HG03025 (cell line): ENCODE results near the gene ACSF3.
"Not testable (repeated sequence)": the region's sequence is repeated elsewhere in the genome, so short reads cannot be mapped to it uniquely, and the experiment has no call there.

Experiments used
- ATAC-seq: cut with Tn5 transposase; IDR thresholded peaks from one replicate; pipeline ENCODE4 v1.9.1; 2021; ENCODE audit warnings: mild to moderate bottlenecking, moderate library complexity; ENCODE audit not compliant: unreplicated experiment, low FRiP score

Gene ACSF3

DNA sequence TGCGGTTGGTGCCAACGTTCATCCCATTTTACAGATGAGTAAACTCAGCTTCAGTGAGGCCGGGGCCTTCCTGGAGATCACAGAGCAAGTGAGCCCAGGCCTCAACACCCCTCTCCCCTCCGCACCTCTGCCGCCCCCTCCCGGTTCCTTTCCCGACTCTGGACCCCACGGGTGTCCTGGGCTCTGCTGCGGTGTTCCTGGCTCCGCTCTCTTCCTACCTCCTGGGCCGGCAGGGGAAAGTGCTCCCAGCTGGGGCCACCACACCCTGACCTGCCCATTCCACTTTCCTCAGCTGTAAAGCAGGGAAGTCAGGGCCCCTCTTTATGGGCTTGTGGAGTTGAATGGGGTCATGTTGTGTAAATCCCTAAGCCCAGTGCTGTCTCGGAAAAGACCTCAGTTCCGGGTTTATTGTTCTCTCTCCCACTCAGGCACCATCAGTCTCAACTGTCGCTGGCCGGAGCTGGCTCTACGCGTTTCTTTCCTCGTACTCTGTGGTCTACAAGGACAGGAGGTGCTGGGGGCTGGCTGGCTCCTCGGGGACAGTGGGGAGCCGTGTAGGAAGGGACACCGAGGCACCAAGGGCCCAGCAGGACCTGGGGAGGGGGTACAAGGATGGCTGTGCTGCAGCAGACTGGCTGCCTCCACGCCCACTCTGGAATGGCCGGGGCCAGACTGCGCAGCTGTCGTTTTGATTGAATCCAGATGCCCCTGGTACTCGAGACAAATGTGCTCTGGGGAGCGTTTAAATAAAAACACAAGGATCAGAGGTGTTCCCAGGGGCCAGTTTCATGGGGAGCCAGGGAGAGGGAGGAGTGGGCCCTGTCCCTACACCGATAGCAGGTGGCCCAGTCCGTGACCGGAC is 21.7 kb upstream of the ACSF3 start:
- ATAC-seq, result no peak

DNA sequence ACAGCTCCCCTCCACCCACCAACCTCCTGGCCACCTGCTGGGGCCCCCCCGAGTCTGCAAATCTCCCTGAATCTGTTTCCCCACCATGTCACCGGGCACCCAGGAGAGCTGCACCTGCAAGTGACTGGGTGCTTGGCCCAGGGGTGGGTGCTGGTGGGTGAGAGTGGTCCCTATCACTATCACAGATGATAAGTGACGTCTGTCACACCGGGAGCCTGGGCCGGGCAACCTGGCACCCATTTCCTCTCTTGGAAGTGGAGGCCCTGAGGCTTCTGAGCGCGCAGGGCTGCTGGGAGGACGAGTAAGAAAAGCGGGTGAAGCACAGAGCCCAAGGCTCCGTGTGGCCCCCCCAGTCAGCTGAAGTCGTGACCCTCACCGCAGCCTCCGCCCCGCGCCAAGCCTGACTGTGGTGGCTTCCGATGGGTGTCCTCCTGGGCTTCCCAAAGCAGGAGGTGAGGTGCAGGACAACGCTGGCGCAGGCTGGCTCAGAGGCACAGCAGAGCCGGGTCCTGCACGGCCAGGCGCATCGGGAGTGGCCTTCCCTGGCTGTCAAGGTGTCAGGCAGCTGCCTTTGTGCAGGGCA is 21.0 kb upstream of the ACSF3 start:
- ATAC-seq, result no peak

DNA sequence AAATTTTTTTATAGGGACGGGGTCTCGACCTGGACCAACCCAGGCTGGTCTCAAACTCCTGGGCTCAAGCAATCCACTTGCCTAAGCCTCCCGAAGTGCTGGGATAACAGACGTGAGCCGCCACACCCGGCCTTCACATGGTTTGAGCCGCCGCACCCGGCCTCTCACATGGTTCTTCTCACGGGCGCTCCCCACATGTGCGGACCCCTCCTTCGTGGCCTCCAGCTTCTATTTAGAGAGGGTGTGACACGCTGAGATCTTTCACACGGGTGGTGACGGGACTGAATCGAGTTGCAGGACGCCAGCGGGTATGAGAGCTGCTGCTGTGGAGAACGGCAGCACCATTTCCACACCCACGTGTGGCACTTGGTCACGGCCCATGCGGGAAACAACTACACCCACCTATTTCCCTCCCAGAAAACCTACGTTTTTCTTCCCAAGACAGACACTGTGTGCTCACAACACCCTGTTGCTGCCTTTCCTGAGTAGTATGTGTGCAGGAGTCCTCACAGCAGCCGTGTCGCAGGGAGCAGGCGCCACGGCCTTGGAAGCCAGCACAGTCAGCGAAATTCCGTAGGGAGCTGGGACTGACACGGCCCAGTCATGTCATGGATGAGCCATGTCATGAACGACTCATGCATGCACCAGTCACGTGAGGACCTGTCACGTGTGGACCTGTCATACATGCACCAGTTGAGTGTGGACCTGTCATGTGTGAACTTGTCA is 20.1 kb upstream of the ACSF3 start:
- ATAC-seq, result no peak

DNA sequence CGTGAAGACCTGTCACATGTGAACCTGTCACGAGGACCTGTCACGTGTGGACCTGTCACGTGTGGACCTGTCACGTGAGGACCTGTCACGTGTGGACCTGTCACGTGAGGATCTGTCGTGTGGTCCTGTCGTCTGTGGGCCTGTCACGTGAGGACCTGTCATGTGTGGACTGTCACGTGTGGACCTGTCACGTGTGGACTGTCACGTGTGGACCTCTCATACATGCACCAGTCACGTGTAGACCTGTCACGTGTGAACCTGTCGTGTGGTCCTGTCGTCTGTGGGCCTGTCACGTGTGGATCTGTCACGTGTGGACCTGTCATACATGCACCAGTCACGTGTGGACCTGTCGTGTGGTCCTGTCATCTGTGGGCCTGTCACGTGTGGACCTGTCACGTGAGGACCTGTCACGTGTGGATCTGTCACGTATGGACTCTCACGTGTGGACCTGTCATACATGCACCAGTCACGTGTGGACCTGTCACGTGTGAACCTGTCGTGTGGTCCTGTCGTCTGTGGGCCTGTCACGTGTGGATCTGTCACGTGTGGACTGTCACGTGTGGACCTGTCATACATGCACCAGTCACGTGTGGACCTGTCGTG is 19.5 kb upstream of the ACSF3 start:
- not testable (repeated sequence) for ATAC-seq

DNA sequence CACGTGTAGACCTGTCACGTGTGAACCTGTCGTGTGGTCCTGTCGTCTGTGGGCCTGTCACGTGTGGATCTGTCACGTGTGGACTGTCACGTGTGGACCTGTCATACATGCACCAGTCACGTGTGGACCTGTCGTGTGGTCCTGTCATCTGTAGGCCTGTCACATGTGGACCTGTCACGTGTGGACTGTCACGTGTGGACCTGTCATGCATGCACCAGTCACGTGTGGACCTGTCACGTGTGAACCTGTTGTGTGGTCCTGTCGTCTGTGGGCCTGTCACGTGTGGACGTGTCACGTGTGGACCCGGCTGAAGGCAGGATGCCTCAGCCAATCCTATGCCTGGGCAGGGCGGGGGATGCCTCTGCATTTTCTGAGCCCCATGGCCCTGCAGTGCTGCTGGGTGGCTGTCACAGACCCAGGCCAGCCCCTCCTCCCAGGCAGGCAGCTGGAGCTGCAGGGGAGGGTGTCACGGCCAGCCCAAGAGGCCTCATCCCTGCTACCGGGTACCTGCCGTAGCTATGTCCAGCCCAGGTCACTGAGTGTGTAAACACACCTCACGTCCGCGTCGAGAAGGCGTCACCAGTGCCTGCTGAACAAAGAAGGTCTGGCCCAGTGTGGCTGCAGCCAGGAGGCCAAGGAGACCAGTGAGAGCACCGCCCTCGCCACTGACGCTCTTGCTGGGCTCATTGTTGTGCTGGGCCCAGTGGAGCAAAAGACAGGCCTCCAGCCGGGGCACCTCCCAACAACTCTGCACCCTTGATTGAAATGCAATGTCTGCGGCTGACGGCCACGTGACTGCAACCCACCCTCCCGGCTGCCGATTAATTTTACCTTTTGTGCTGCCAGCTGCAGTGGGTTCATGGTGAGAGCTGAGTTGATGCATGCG is 18.6 kb upstream of the ACSF3 start:
- ATAC-seq, result no peak

DNA sequence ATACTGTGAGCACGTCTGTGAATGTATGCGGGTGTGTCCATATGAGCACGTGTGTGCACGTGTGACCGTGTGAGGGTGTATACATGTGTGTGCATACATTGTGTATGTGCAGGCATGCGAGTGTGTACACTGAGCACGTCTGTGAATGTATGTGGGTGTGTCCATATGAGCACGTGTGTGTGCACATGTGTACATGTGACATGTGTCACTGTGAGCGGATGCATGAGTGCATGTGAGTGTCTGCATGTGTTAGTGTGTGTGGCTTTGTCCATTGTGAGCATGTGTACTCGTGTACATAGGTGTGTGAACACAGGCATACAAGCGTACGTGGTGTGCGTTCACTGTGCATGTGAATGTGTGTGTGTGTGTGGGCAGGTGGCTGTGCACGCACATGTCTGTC is 17.5 kb upstream of the ACSF3 start:
- no peak for ATAC-seq

DNA sequence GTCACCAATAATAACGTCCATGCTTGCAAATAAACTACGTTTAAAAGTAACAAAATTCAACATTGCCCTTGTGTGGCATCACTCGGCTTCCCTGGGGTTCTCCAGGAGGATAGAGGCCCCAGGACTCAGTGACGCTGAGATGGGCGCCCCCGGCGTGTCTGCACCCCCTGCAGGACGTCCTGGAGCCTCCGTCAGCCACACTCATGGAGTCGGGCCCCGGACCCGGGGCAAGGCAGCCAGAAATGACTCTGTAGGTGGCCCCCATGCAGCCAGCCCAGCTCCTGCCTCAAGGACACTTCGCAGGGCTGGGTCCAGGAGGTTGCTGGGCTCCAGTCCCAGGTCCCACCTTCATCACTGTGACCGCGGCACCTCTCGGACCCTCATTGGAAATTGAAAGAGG is 16.6 kb upstream of the ACSF3 start:
- no peak for ATAC-seq

DNA sequence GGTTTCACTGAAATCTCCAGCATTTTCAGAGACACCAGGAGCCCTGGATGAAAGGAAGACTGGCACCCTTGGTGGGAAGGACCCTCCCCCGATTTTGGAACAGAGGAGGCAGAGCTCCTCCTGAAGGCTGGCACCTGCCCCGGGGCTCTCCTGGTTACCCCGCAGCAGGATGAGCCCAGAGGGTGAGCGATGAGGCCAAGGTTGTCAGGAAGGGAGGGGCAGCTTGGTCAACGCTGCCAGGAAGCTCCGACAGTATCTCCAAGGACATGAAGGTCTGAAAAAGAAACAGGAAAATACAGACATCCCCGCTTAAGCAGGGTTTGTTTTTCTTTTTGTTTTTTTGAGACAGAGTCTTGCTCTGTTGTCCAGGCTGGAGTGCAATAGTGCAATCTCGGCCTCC is 15.5 kb upstream of the ACSF3 start:
- no peak for ATAC-seq

DNA sequence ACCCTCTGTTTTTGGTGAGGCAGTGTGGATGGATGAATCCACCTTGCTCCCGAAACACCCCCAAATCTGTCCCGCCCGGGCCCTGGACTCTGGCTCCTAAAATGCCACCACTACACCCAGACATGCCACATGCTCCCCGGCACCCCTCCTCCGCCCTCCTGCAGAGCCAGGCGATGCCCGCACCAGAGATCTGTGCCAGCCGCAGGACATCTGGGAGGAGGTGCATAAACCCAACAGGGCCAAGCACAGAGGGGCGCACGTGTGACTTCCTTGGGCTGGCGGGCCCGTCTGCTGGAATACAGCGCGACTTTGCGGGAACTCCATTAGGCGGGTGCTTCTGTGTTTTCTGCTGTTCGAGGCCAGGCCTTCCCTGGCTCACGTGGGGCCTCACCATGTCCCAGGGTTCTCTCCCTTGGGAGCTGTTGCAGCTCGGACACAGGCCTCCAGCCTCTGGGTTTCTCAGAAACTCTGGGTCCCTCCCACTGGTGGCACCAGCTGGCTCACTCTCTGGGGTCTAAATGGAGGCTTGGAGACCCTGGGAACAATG is 14.1 kb upstream of the ACSF3 start:
- no peak for ATAC-seq

DNA sequence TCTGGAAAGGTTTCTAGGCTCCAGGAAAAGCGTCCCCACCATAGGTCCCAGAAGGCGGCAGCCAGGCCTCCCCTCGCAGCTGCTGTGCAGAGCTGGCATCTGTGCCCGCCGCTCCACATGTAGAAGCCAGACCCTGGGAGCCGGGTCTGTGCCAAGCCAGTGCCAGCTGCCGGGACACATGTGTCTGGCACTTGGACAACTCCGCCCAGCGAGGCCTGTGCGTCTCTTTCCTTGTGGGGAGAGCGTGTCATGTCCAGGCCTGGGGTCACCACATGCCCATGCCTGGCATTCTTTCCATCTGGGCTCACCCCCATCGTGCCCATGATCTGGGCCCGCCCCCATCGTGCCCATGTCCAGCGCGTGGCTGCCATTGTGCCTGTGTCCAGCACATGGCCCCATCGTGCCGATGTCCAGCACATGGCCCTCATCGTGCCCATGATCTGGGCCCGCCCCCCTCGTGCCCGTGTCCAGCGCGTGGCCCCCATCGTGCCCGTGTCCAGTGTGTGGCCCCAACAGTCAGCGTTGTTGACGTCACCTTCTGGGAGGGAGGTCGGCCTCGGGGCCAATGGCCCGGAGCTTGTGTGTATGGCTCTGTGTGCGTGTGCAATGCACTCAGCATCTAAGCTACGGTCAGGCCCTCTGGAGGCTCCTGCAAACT is 13.3 kb upstream of the ACSF3 start:
- ATAC-seq, result no peak

DNA sequence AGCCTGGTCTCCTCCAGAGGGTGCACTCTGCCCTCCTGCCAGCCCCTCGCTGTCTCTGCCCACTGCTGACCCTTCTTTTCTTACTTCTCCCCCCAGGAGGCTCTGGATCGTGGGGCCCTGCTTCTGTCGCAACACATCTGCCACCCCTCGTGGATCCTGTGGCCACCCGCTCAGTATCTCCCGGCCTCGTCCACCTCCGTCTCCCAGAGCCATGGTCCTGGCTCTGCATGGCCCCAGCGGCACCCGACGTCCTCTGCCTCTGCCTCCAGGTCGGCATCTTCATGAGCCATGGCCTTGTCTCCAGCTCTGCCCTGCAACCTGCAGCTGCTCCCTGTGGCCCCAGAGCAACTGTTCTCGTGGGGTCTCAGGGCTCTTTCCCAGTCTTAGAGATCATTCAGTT is 12.1 kb upstream of the ACSF3 start:
- ATAC-seq, result no peak

DNA sequence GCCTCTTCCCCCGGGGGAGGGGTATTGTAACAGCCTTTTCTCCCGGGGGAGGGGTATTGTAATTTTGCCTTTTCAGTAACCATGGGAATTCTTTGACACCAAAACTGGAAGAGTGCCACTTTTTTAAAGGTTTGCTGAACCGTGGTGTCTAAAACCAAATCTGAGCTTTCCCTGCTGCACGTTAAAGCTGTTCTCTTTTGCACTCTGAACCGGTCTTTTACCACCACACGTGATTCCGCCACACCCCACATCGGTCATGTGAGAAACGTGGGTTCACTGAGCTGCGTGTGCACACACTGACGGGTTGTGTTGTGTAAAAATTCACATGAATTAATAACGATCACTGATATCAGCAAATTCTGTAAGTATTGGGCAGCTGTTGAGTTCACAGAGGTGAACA is 9.2 kb upstream of the ACSF3 start:
- no peak for ATAC-seq

DNA sequence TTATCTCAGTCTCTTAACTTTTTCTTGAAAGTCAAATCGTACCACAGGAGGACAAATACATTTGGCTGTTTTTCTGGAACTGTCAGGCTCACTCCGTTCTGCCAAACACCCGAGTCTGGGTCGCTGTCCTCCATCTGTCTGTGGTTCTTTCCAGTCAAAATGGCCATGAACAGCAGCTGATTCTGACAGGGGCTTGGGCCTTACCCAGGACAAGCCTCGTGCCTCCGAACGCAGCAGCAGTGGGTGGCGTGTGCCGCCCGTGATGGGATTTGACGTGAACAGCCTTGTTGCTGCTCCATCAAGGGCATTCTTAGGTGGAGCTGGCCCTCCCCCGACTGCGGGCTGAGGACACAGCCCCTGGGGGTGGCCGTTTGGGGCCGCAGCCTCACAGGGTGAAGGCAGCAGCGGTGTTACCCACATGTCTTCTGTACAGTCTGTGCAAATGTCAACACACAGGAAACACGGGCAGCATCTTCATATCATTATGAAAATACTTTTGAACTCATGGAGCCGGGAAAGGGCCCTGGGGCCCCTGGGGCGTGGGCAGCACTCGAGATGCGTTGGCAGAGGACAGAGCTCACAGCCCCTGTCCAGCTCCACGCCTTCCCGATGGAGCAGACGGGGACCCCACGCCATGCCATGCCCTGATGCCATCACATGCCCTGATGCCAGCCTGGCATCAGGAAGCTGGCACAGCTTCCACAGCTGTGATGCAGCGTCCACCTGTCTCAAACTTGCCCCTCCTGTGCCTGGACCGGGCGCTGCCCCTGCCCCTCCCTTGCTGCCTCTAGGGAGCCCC is 8.6 kb upstream of the ACSF3 start:
- no peak for ATAC-seq

DNA sequence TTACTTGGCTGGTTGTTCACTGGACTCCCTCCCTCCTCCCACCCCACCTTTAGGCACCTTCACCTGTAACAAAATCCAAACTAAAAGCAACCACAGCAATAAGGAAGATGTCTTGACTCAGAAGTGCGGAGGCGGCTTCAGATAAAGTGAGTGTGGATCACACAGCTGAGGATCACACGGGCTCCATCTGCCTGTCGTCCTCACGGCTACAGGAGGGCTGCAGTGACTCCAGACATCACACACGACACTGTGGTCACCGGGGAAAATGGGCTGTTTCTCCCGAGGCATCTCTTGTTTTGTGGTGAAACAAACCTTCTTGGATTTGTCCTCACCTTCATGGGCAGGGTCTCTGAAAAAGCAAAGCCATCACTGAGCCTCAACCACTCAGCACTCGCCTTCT is 7.9 kb upstream of the ACSF3 start:
- no peak for ATAC-seq

DNA sequence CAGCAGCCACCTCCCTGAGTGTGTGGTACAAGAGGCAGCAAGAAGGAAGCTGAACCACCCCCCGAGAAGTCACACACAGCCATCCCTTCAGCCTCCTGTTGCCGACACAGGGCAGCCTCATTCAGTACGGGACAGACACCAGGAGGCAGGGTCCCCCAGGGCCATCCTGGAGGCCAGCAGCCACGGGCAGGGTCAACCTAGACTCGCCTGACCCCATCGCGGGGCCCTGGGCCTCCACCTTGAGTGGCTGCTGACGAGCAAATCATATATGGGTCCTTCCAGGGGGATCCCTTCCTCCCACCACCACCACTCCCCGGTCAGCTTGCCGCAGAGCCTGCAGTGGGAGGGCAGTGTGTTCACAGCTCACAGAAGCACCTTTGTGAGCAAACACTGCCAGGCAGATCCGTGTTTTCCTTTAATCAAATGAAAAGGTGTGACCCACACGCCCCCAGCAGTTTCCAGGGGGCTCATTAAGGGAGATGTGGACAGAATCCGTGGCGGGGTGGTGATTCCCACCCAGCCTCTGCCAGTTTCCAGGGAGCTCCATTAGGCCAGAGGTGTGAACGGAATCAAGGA is 5.6 kb upstream of the ACSF3 start:
- no peak for ATAC-seq

DNA sequence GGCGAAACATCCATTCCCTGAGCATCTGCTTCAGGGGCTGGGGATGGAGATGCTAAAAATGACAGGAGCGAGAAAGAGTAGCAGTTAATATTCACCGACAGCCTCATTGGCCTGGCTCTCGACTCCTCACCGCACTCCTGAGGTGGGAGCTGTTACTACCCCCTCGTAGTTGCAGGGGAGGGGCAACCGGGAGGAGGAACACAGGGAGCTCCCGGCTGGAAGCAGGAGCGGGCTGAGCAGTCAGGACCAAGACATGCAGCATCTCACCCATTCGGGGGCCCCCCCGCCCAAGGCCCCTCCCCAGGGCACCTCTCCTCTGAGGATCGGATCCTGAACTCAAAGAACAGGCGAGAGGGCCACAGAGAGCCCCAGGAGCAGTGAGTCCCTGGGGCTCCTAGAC is 4.5 kb upstream of the ACSF3 start:
- no peak for ATAC-seq

DNA sequence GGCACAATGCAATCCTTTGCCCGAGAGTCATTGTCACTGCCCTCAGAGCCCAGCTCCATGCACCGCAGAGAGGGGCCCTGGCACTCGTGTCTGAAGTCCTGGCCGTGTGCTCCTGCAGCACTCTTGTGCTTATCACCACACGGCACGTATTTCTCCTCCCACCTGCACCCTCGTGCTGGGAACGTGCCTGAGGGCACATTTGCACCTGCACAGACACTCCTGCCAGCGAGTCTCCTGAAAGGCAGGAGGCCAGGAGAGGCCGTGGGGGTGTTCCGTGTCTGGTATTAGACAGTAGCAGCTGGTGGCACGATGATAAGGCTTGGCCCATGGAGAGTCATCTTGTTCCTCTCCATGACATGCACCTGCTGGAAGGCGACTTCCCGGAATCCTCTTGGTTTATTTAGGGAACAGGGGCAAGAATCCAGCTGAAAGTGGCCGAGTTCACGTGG is 3.4 kb upstream of the ACSF3 start:
- ATAC-seq, result no peak

DNA sequence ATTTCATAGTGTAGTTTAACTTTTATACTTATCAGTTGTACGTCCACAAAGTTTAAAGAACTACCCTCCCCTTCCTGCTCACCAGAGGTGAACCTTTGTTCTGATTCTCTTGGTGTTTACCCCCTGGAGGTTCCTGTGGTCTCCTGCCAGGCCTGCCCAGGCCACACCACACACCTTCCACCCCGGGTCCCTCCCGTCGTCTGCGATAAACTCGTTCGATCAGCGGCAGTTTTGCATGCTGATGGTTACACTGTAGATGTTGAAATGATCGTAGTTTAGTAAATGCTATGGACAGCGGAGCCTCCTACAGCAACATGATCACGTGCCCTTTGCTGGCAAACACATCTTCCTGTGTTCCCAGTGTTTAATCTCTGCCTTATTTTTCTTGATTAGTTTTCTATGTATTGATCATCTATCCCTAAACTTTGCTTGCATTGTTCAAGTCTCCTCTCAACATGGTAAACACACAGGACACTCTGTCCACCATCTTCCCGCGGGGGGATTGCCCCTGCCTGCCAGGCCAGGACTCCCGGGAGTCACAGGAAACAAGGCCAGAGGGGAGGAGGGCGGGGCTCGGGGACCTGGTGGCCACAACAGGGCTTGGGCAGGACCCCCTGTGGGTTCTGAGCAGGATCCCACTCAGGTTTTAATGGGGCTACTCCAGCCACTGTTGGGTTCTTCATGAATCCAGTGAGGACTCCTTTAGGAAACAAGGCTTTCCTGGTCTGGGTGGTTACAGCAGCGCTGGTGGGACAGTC is 2.8 kb upstream of the ACSF3 start:
- no peak for ATAC-seq
